Amniotic stem cell (primary cell): ENCODE measurements around the gene SARS1.
A peak's percentile ranks its signal among the peaks of the same experiment; 100 is the strongest.
"Not testable (repeated sequence)": the region's sequence is repeated elsewhere in the genome, so short reads cannot be mapped to it uniquely, and the experiment has no call there.

ENCODE experiments used
- DNase-seq: peaks from one replicate; lab custom pipeline; 2025; lab: John Stamatoyannopoulos, UW

The SARS1 gene, protein sequence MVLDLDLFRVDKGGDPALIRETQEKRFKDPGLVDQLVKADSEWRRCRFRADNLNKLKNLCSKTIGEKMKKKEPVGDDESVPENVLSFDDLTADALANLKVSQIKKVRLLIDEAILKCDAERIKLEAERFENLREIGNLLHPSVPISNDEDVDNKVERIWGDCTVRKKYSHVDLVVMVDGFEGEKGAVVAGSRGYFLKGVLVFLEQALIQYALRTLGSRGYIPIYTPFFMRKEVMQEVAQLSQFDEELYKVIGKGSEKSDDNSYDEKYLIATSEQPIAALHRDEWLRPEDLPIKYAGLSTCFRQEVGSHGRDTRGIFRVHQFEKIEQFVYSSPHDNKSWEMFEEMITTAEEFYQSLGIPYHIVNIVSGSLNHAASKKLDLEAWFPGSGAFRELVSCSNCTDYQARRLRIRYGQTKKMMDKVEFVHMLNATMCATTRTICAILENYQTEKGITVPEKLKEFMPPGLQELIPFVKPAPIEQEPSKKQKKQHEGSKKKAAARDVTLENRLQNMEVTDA

DNA sequence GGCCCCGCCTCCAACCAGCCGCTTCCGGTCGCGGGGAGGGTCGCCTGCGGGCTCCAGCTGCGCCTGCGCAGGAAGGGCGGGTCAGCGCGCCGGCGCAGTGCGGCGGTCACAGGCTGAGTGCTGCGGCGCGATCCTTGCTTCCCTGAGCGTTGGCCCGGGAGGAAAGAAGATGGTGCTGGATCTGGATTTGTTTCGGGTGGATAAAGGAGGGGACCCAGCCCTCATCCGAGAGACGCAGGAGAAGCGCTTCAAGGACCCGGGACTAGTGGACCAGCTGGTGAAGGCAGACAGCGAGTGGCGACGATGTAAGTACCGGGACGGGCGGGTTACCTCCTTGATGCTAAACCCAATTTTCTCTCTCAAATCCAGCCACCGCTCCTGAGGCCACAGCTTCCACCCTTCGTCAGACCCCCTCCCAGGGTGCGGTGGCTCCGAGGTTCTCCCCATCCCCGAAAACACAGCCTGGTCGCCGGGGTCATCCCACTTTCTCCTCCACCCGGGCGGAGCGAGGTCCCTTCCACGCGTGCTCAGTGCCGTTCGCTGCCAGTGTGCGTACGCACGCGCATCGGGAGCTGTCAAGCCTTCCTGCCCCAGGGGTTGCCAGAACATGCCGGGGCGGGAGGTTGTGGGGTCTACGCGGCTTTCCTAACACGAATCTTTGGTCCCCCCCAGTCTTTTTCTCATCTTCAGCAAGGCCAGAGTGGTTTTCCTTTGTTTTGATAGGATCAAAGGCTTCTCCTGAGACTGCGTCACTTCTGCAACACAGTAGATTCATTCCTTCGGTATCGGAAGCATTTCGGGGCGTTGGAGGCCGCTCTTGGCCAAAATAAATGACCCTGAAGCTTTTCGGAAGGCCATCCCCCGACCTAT is at the start of gene SARS1:
Gene SARS1, plus strand, starts transcription at position 95 of the 870 bp plus-strand sequence. Its CDS starts 75 bp downstream, at position 170.
- DNase-seq: peak; percentile 69

DNA sequence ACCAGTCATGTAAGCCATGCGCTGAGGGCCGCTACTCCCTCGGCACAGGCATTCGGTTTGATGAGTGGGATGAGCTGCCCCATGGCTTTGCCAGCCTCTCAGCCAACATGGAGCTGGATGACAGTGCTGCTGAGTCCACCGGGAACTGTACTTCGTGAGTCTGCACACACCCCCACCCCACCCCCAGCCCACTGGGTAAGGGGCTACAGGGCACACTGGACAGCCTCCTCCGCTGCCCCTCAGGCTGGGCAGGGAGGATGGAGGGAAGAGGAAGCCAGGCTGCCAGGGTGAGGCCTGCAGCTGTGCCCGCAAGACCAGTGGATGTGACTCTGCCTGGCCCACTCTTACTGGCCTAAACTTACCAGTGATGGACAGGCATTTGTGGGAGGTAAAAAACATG is 49.2 kb upstream of the SARS1 start:
- no peak for DNase-seq

DNA sequence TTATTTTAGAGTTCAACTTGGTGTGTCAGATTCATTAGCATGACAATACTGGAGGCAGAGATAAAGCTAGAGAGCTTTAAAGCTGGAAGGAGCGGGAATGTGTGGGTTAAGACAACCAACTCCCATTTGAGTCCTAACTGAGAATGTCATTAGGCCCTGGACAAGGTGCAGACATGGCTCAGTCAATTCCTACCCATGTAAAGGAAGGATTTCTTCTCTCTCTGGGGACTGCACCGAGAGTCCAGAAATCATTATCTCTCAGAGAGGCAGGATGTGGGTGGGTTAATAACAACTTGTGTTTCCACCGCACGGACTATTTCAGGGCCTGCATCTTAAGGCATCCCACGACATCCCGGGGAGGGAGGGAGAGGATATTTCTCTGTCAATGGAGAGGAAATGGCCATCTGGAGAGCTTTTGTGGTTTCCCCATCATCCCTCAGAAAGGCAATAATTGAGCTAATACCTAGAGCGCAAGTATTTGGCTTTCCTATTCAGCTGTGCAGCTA is 46.7 kb upstream of the SARS1 start:
- DNase-seq: no peak

DNA sequence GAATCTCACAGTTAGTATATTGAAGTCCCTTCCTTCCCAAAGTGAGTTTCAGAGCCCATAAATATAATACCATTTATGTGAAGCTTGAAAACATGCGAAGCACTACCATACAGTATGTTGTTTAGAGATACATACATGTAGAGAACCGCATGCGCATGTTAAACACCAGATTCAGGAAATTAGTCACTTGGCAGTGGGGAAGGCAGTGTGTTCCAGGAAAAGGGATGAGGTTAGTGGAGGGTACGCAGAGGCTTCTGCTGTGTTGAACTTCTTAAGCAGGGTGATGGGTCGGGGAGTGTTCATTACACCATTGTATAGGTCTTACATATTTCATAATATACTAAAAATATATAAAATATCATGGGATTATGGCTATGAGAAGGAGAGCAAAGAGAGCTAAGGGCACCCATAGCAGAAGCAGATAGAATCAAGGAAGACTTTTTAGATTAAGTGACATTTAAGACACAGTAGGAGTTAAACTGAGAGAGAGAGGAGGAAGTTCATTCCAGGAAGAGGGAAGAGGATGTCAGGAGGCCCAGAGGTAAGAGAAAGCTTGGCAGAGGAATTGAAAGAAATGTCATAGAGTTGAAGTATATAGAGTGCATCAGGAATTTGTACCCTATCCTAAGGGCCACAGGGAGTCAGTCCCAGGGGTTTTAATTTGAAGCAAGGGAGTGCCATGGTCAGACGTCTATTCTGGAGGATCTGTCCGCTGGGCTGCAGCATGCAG is 43.5 kb upstream of the SARS1 start:
- DNase-seq: no peak

DNA sequence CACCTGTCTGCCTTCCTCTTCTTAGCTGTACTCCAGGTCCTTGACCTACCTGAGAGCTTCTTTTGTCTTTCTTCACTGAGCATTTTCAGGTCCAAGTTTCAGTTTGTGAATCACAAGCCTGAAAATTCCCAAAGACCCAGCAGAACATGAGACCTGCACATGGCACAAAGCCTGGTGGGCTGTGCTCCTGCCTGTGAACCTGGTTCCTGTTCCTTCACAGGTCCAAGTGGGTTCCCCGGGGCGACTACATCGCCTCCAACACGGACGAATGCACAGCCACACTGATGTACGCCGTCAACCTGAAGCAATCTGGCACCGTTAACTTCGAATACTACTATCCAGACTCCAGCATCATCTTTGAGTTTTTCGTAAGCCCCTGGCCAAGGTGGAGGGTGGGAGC is 42.1 kb upstream of the SARS1 start:
- DNase-seq: no peak

DNA sequence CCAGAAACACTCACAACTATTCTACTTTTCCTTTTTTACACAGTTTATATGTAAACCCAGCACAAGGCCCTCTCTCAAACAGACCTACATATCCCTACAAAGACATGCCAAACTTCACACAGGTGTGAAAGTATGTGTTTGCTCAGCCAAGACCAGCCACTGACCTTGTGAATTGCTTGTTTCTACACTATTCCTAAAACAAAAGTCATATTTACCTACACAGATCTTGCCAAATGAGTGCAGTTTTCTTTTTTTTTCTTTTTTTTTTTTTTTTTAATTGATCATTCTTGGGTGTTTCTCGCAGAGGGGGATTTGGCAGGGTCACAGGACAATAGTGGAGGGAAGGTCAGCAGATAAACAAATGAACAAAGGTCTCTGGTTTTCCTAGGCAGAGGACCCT is 37.4 kb upstream of the SARS1 start:
- not testable (repeated sequence) for DNase-seq

DNA sequence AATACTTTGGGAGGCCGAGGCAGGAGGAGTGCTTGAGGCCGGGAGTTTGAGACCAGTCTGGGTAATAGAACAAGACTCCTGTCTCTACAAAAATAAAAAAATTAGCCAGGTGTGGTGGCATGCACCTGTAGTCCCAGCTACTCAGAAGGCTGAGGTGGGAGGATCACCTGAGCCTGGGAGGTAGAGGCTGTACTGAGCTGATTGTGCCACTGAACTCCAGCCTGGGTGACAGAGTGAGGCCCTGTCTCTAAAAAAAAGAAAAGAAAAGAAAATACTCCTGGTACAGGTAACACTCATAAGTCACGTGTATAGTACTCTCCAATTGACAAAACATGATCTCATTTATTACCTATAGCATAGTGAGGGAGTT is 33.0 kb upstream of the SARS1 start:
- DNase-seq: not testable (repeated sequence)

DNA sequence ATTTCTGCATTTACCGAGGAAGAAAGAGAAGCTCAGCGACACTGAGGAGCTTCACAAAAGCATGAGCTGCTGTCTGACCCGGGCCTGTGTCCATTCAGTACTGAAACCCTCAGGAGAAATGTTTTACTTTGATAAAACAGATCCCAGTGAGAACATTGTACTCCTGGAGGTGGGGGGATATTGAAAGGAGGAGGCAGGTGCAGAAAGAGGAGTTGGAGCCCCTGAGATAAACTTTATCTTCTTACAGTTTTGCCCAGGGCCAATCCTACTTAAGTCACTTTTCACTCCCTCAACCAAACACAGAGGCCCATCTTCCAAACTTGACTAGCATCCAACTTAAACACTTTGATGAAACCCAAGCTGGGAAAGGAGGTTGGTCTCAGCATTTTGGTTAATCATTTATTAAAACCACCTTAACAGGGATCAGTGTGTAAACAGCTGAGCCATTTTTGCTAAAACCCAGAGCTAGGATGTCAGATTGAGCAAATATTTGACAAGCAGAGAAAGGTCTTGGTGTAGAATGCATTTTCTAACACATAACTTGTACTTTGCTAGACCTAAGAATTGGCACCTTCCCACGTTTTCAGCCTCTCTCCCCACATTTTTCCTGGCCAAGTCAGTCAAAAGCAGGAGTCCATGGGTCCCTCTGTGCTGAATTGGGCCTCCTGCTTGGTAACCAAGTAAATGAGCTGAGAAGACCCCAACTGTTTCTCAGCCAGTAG is 32.5 kb upstream of the SARS1 start:
- no peak for DNase-seq

DNA sequence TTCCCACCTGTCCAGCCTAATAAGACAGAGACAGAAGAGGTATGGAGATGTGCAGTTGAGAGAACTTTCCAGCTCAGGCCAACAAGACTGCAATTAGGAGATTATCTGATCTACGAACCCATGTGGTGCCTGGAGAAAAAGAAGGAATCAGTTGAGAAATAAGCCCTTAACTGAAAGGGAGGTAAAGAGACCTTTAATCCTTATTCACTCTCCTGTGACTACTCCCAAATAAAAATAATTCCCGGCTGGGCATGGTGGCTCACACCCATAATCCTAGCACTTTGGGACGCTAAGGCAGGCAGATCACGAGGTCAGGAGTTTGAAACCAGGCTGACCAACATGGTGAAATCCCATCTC is 31.9 kb upstream of the SARS1 start:
- no peak for DNase-seq

DNA sequence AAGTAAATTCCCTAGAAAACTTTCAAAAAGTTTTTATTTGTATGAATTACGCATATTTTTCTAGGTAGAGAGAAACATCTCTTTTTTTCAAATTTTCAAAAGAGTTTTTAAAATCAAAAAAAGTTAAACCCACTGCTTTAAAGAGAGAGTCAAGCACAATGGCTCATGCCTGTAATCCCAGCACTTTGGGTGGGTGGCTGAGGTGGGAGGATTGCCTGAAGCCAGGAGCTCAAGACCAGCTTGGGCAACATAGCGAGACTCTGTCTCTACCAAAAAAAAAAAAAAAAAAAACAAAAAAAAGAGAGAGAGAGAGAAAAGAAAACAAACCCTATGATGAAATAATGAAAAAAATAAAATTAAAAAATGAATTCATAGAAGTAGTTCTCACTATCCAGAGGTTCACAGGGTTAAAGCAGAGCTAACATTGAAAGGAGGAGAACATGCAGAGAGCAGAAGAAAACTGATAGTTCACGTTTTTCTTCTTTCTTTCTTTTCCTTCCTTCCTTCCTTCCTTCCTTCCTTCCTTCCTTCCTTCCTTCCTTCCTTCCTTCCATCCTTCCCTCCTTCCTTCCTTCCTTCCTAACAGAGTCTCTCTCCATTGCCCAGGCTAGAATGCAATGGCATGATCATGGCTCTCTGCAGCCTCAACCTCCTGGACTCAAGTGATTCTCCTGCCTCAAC is 30.5 kb upstream of the SARS1 start:
- DNase-seq: no peak

DNA sequence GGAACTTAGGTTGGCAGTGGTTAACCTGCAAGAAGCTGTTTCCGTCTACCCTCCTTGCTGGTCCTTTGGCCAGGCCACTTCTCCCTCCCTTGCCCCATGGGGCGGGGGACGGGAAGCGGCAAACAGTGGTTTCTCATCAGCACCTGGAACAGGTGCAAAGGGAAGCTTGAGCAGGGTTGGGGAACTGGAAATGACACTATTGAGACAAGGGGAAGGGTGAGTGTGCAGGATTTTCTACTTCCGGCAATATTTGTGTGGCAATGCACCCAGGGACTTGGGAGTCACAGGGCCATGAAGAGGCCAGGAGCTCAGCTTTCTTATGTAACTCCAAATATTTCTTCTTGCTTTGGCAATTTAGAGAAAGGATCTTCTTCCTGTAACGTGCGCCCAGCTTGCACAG is 29.0 kb upstream of the SARS1 start:
- no peak for DNase-seq

DNA sequence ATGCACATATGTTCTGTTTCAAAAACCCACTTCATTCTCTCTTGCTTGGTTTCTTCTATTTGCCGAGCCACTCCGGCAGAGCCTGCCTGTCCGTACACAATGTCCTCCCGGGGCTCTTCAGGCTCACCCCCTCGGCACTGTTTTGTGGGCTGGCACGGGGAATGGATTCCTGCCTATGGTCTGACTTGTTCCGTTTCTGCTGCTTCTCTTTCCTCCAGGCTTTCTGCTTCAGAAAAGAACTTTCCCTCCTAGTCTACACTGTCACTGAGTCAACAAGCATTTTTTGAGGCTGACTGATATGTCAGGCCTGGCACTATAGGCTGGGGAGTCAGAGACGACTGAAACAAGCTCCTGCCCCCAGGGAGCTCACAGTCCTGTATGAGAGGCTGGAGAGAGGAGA is 28.4 kb upstream of the SARS1 start:
- no peak for DNase-seq

DNA sequence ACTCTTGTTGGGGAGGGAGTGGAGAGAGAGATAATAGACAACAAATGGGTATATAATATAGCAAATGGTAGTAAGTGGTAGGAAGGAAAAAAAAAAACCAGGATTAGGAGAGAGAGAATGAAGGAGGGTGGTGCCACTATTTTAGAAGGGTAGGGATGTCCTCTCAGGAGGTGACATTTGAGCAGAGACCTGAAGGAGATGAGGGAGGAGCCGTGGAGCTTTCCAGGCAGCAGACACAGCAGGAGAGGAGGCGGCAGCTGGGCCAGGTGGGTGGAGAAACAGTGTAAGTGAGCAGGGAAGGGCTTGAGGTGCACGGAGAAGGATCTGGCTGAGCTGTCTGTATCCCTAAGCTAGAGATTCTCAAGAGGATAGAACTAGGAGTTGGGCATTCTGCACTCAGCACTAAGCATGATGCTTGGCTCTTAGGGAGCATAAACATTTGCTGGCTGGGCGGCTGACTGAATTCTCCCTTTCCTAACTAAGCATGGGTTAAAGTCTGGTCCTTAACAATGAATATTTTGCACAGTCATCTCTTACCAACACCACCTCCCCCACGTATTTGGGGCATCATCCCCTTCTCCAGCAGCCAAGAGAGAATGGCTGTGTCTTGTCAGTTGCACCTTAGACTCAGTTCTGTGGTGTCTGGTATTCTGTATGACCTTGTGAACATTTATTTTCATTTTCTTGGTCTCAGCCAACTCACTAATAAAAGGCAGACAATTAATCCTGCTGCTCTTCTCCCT is 27.6 kb upstream of the SARS1 start:
- no peak for DNase-seq

DNA sequence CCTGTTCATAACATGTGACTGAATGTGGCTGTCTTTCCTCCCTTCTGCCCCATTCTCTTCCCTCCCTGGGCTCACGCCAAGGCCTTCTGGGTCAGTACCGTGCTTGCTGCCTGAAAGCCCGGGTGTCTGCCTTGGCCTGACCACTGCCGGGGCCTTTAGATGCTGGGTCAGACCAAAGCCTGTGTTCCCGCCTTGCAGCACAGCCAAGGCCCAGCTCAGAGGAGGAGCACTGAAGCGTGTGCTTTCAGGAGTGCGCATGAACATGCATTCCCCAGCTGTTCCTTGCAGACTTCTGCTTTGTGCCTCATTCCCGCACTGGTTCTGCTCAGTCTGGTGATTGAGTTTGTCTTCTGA is 27.0 kb upstream of the SARS1 start:
- DNase-seq: no peak

DNA sequence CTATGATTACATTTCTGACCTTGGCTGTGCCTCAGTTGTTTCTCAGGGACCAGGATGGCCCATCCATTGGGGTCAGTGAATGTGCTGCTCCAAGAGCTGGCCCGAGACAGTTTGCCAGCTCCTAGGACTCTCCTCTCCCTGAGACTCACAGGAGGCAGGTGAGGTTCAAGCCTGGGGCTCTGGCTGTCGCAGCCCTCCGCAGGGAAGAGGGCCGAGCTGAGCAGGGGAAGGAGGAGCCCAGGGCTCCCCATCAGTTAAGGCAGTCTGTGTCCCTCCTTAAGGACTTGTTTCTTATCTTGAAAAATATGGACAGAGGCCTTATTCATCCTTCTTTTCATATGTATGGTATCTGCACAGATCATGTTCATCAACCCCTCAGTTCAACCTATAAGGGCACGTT is 26.6 kb upstream of the SARS1 start:
- no peak for DNase-seq

DNA sequence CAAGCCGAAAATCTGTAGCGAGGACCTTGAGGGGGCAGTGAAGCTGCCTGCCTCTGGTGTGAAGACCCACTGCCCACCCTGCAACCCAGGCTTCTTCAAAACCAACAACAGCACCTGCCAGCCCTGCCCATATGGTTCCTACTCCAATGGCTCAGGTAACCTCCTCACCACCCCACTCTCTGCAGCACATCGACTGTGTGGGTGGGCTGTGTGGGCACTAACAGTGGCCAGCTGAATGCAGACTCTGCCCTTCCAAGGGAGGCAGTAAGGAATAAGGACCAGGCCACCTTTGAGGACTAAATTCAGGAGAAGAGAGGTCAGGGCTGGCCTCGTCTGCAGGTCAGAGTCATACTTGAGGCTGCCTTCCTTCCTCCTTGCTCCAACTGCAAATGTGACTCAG is 25.5 kb upstream of the SARS1 start:
- DNase-seq: no peak

DNA sequence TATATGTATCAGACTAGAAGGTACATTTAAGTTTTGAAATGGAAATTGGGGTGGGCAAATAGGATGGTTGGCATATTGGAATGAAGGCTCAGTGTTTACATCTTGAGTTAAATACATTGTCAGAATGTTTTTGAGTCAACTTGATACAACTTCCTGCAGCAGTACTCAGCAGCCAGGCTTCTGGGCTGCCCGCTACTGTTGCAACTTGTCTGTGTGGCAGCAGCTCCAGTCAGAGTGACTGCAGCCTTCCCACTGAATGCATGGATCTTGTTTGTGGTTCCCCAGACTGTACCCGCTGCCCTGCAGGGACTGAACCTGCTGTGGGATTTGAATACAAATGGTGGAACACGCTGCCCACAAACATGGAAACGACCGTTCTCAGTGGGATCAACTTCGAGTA is 24.9 kb upstream of the SARS1 start:
- DNase-seq: no peak

DNA sequence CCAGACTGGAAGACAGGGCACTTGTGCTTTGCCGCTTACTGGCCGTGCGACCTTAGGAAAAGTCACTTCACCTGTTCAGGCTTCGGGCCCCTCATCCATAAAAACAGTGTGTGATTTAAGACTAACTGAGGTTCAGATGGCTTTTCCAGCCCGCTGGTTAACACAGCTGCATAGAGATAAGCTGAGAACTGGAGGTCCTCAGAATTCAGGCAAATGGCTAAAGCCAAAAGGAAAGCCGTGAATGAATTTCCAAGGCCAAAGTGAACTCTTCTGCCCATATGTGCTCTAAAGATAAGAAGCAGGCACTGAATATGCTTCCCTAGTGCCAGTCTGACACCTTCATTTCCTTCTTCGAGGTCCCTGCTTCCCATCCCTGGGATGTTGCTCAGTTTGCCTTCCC is 23.5 kb upstream of the SARS1 start:
- DNase-seq: no peak

DNA sequence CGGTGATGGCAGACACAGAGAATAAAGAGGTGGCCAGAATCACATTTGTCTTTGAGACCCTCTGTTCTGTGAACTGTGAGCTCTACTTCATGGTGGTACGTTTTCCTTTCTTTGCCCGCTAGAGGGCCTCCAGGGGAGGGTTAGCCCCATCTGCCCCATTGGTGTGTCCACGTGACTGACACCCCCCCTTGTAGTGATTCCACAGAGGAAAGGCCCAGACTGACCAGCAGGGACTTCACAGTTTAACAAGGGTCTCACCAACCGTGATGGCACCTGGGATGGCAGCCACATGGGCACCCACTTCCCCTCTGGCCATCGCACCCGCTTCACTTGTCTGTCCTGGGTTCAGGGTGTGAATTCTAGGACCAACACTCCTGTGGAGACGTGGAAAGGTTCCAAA is 22.3 kb upstream of the SARS1 start:
- no peak for DNase-seq

DNA sequence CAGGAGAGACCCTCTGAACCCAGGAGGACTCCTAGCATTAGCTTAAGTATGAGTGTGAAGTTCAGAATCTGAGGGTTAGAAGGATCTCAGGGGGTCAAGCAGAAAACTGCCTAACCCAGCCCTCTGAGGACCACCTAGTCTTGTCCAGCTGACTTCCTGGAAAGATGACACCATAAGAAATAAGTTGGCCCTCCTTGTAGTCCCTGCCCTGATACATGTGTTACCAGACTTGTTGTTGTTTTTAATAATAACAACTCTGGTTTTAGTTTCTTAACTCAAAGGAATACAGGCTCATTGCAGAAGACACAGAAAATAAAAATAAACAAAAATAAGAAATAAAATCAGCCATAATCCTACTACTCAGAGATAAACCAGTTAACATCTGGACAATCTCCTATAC is 21.8 kb upstream of the SARS1 start:
- DNase-seq: no peak
